ENCODE data around the gene AKAP11.

Gene AKAP11

GRCh38 chr13:42272804-42273175, 838 bp downstream of the AKAP11 start:
- no peak for DNase-seq (ENCODE audit: low spot score)

- DNase-seq (ENCODE audit: low spot score) = no peak
Measured at GRCh38 chr13:42274386-42275097, 2.6 kb downstream of the AKAP11 start.

GRCh38 chr13:42275098-42275471, 3.1 kb downstream of the AKAP11 start:
- DNase-seq (ENCODE audit: low spot score) = no peak

GRCh38 chr13:42275506-42275905, 3.6 kb downstream of the AKAP11 start:
- DNase-seq (ENCODE audit: low spot score) = peak; percentile 33

GRCh38 chr13:42276683-42277082, 4.7 kb downstream of the AKAP11 start:
- no peak for DNase-seq (ENCODE audit: low spot score)

GRCh38 chr13:42277618-42278276, 5.8 kb downstream of the AKAP11 start:
- no peak for DNase-seq (ENCODE audit: low spot score)

GRCh38 chr13:42279080-42279479, 7.1 kb downstream of the AKAP11 start:
- peak; percentile 52 for DNase-seq (ENCODE audit: low spot score)

- no peak for DNase-seq (ENCODE audit: low spot score)
Measured at GRCh38 chr13:42279986-42280385, 8.0 kb downstream of the AKAP11 start.

GRCh38 chr13:42280537-42280936, 8.6 kb downstream of the AKAP11 start:
- DNase-seq (ENCODE audit: low spot score) = no peak

GRCh38 chr13:42283574-42283973, 11.6 kb downstream of the AKAP11 start:
- no peak for DNase-seq (ENCODE audit: low spot score)

GRCh38 chr13:42284068-42284467, 12.1 kb downstream of the AKAP11 start:
- DNase-seq (ENCODE audit: low spot score) = no peak

- no peak for DNase-seq (ENCODE audit: low spot score)
Measured at GRCh38 chr13:42298392-42298791, 26.4 kb downstream of the AKAP11 start.

GRCh38 chr13:42305503-42305902, 33.6 kb downstream of the AKAP11 start:
- DNase-seq (ENCODE audit: low spot score) = no peak

GRCh38 chr13:42307461-42307860, 35.5 kb downstream of the AKAP11 start:
- DNase-seq (ENCODE audit: low spot score) = no peak

- no peak for DNase-seq (ENCODE audit: low spot score)
Measured at GRCh38 chr13:42312817-42313431, 41.0 kb downstream of the AKAP11 start.

GRCh38 chr13:42318570-42318969, 46.6 kb downstream of the AKAP11 start:
- DNase-seq (ENCODE audit: low spot score) = no peak

- DNase-seq (ENCODE audit: low spot score) = no peak
Measured at GRCh38 chr13:42320375-42320787, 48.4 kb downstream of the AKAP11 start.

GRCh38 chr13:42322806-42323205, 50.9 kb downstream of the AKAP11 start:
- no peak for DNase-seq (ENCODE audit: low spot score)

GRCh38 chr13:42324704-42325103, 52.8 kb downstream of the AKAP11 start:
- no peak for DNase-seq (ENCODE audit: low spot score)

- DNase-seq (ENCODE audit: low spot score) = no peak
Measured at GRCh38 chr13:42327725-42328124, 55.8 kb downstream of the AKAP11 start.

- peak; percentile 10 for DNase-seq (ENCODE audit: low spot score)
Measured at GRCh38 chr13:42328672-42329071, 56.7 kb downstream of the AKAP11 start.

- DNase-seq (ENCODE audit: low spot score) = no peak
Measured at GRCh38 chr13:42329239-42329638, 57.3 kb downstream of the AKAP11 start.

GRCh38 chr13:42331009-42331408, 59.1 kb downstream of the AKAP11 start:
- DNase-seq (ENCODE audit: low spot score) = no peak
